ENCODE measurements around the gene CKS1B. TPM values are rescaled to one million over a fixed set of nuclear protein-coding genes. Genes with fewer than 3 reads are reported as not detected.

CKS1B gene
- polyA plus RNA-seq, 1 experiment = 111 TPM

DNA sequence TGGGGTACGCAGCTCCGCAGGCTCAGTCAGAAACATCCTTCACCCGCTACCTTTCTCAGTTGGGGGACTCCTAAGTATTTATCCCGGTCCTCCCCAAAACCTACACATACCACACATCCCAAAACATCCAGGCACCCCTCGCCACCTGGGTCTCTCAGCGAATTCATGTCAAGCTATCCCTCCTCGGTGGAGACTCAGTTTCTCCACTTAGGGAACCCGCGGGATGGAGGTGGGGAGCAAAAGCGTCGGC lies 26.9 kb downstream of the CKS1B start:
- no peak for DNase-seq (ENCODE audit: low read depth)
- CTCF ChIA-PET = interaction anchor here (0.5 to 8.3 kb wide), 6 partner anchors 14 to 967 kb away, joined by 3 to 74 read pairs (median 4); partner anchors contain the start of gene PBXIP1
- H3K4me3 ChIP-seq (ENCODE audit: low read depth, low read length) = peak overlapping the region; percentile 64
- POLR2A ChIA-PET = no interaction called here
- TF ChIP-seq, protein P1, sequence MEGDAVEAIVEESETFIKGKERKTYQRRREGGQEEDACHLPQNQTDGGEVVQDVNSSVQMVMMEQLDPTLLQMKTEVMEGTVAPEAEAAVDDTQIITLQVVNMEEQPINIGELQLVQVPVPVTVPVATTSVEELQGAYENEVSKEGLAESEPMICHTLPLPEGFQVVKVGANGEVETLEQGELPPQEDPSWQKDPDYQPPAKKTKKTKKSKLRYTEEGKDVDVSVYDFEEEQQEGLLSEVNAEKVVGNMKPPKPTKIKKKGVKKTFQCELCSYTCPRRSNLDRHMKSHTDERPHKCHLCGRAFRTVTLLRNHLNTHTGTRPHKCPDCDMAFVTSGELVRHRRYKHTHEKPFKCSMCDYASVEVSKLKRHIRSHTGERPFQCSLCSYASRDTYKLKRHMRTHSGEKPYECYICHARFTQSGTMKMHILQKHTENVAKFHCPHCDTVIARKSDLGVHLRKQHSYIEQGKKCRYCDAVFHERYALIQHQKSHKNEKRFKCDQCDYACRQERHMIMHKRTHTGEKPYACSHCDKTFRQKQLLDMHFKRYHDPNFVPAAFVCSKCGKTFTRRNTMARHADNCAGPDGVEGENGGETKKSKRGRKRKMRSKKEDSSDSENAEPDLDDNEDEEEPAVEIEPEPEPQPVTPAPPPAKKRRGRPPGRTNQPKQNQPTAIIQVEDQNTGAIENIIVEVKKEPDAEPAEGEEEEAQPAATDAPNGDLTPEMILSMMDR (IDR thresholded peaks at IDR 0.05; ENCODE audit: insufficient read depth, low read depth, low read length) = no peak
- H3K27me3 ChIP-seq (ENCODE audit: control insufficient read depth, insufficient read depth, low read length) = no peaks in the 10 kb centered on the region
- no peaks in the 10 kb centered on the region; the same call in 1 of the 2 replicates for H3K36me3 ChIP-seq (ENCODE audit: control insufficient read depth, insufficient read depth, low read length)

DNA sequence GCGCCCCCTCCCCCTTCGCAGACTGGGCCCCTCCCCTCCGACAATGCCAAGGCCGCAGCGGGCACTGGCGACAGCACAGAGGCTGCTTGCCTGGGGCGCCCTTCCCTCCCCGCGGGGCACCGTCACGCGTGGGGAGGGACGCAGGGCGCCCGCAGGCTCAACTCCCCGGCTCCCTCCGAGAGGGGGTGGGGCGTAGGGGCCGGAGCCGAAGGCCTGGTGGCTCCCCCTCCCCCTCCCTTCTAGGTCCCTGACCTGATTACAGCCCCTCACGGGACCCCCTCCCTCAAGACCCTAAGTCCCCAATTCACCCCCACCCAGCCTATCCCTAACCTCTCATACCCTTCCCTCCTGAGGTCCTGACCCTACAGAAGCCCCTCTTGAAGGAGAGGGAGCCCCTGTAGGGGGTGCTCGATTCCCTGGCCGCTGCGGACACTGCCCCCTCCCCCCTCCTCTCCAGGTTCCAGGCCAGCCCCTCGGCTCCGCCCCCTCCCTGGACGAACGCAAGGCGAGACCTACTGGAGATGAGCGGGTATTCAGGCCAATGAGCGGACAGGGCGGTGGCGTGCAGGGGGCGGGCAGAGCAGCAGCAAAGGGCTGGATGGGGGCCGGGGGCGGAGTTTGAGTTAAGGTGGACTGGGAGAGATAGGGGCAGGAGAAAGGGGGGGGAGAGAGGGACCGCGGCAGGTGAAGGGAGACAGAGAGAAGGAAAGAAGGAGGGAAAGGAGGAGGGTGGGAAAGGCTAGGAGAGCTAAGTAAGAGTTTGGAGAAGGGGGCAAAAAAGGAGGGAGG lies 27.4 kb downstream of the CKS1B start:
- POLR2A ChIA-PET = no interaction called here
- CTCF ChIA-PET = interaction anchor here (0.5 to 8.3 kb wide), 6 partner anchors 14 to 966 kb away, joined by 3 to 74 read pairs (median 4); partner anchors contain the start of gene PBXIP1
- Histone ChIP-seq H3K27me3 (ENCODE audit: control insufficient read depth, insufficient read depth, low read length) (no peaks in the 10 kb centered on the region), H3K36me3 (ENCODE audit: control insufficient read depth, insufficient read depth, low read length) (no peaks in the 10 kb centered on the region; the same call in 1 of the 2 replicates), H3K4me3 (ENCODE audit: low read depth, low read length) (peak overlapping the region; percentile 64)
- TF ChIP-seq, protein P1 (IDR thresholded peaks at IDR 0.05; ENCODE audit: insufficient read depth, low read depth, low read length) = peak; percentile 80
- peak; percentile 91 for DNase-seq (ENCODE audit: low read depth)

DNA sequence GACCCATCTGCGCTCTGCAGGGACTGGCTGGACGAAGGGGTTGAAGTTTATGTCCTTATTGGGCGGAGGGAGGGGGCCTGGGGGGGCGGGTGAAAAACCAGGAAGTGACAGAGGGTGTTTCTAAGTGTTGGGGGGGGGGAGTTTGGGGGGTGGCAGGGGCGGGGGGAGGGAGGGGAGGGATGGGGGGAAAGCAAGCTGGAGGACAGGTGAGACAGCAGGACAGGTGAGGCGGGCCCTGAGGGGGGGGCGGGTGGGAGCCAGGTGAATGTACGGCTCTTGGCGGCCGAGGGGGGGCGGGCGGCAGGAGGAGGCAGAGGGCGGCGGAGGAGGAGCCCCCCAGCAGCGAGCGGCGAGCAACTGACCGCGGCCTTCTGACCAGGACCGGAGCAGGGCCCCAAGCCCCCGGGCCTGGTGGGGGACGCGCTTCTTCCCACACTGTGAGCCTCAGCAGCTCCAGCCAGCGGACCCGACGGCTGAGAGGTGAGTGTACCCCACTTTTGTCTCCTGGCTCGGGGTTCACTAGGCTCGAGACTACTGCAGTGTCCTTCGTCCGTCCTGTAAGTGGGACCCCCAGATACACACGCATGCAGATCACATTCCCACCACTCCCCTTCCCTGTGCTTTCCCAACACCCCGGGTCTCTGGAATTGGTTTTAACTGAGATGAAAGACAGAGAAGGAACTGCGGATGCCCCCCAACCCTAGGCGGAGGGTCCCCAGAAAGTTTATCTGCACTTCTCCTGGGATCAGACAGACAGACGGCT lies 28.2 kb downstream of the CKS1B start, which contains the start of gene ZBTB7B:
TSS of gene ZBTB7B (plus strand) at position 339 of the 763 bp plus-strand sequence. CDS start 11,859 bp downstream, outside the sequence.
- no peak for DNase-seq (ENCODE audit: low read depth)
- Histone ChIP-seq H3K36me3 (ENCODE audit: control insufficient read depth, insufficient read depth, low read length) (peaks cover 2% of the 10 kb centered on the region; the same call in 1 of the 2 replicates), H3K4me3 (ENCODE audit: low read depth, low read length) (peak within 1 kb of the TSS; percentile 94), H3K27me3 (ENCODE audit: control insufficient read depth, insufficient read depth, low read length) (no peaks in the 10 kb centered on the region)
- TF ChIP-seq, protein P1 (IDR thresholded peaks at IDR 0.05; ENCODE audit: insufficient read depth, low read depth, low read length) = no peak
- POLR2A ChIA-PET = no interaction called here
- CTCF ChIA-PET = interaction anchor here (1.2 to 8.3 kb wide), 2 partner anchors 15 to 30 kb away, joined by 3 to 74 read pairs; no protein-coding TSS in a partner anchor

DNA sequence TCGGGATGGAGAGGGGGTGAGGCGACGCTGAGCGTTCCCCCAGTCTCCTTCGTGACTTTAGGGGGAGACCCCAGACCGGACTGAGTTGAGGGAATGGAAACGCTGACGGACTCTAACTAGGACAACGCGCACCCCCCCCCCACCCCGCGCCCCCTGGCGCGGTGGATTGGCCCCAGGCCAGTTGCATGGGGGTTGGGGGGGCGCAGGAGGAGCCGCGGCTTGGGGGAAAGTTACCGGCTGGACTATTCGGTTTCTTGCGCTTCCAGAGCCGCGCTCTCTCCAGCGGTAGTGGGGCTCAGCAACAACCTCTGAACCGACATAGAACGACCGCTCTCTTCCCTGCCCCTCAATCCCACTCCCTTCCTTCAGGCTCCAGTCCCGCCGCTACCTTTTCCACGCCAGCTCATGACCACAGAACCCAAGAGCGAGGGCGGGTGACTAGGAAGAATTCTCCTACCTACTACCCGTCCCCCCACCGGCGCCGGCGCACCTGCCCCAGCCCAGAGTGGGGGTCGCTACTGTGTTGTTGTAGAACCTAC lies 28.8 kb downstream of the CKS1B start:
- Histone ChIP-seq H3K36me3 (ENCODE audit: control insufficient read depth, insufficient read depth, low read length) (peaks cover 2% of the 10 kb centered on the region), H3K4me3 (ENCODE audit: low read depth, low read length) (peak overlapping the region; percentile 94), H3K27me3 (ENCODE audit: control insufficient read depth, insufficient read depth, low read length) (no peaks in the 10 kb centered on the region)
- TF ChIP-seq, protein P1 (IDR thresholded peaks at IDR 0.05; ENCODE audit: insufficient read depth, low read depth, low read length) = no peak
- no peak for DNase-seq (ENCODE audit: low read depth)
- POLR2A ChIA-PET = no interaction called here
- CTCF ChIA-PET = interaction anchor here (1.2 to 8.3 kb wide), 3 partner anchors 14 to 46 kb away, joined by 3 to 74 read pairs (median 4); no protein-coding TSS in a partner anchor
